HTERT RPE-1 (cell line): ENCODE measurements around the gene CERS4.
"Not testable (repeated sequence)": the region's sequence is repeated elsewhere in the genome, so short reads cannot be mapped to it uniquely, and the experiment has no call there.

Source experiments
- in situ Hi-C: fragments of 300-500 bp; cut with MboI; formaldehyde crosslinking; loops from 4 replicates; pipeline ENCODE4 v1.14.3; 2020; ENCODE audit warnings: low sequenced_read_pairs

Gene CERS4, protein sequence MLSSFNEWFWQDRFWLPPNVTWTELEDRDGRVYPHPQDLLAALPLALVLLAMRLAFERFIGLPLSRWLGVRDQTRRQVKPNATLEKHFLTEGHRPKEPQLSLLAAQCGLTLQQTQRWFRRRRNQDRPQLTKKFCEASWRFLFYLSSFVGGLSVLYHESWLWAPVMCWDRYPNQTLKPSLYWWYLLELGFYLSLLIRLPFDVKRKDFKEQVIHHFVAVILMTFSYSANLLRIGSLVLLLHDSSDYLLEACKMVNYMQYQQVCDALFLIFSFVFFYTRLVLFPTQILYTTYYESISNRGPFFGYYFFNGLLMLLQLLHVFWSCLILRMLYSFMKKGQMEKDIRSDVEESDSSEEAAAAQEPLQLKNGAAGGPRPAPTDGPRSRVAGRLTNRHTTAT

DNA sequence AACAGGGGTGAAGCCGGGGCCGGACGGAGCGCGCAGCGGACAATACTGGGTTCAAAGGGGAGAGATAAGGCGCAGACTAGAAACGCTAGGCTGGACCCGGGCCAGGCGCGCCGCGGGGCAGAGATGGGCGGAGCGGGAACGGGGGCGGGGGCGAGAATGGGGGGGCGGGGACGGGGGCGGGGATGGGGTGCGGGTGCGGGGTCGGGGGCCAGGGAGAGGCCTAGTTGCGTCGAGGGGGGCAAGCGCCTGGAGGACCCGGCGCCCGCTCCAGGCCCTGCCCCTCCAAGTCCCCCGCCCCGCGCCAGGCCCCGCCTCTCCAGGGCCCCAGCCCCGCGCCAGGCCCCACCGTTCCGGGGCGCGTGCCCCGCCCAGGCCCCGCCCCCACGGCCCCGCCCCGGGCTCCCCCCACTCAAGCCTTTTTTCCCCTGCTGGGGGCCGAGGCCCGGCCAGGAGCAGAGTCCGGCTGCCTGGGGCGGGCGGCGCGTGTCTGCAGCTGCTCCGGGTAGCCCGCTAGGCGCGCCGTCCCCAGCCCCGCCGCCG is at the start of gene CERS4:
CERS4 (plus strand) TSS at position 449 of the 540 bp plus-strand sequence. CDS start 41,707 bp downstream, outside the sequence.
- in situ Hi-C loops, result no loop called here

DNA sequence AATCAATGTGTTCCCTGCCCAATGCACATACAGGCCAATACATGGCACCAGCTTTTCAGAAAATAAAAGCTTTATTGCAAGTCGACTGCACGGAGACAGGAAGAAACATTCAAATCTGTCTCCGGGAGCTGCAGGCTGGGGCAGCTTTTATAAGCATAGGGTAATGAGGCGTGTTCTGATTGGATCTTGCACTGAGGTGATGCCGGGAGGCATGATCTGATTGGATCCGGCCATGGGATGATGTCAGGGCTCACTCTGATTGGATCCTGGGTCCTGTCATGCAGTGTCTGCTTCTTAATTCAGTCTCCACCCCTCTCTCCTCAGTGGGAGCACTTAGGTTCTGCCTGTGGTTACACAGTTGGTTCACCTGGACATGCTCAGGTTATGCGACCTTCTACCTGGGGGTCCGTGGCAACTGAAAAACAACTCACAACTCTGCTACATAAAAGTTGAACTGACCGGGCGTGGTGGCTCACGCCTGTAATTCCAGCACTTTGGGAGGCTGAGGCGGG is 48.0 kb upstream of the CERS4 start:
- in situ Hi-C loops, result no loop called here

- in situ Hi-C loops, result no loop called here
These were observed 45.4 kb upstream of the CERS4 start for GRCh38 chr19:8163759-8164158.

- in situ Hi-C loops, result no loop called here
These were observed 41.2 kb upstream of the CERS4 start for GRCh38 chr19:8167985-8168384.

- in situ Hi-C loops, result no loop called here
These were observed 40.6 kb upstream of the CERS4 start for GRCh38 chr19:8168537-8168936.

- in situ Hi-C loops, result no loop called here
These were observed 34.5 kb upstream of the CERS4 start for GRCh38 chr19:8174706-8175105.

DNA sequence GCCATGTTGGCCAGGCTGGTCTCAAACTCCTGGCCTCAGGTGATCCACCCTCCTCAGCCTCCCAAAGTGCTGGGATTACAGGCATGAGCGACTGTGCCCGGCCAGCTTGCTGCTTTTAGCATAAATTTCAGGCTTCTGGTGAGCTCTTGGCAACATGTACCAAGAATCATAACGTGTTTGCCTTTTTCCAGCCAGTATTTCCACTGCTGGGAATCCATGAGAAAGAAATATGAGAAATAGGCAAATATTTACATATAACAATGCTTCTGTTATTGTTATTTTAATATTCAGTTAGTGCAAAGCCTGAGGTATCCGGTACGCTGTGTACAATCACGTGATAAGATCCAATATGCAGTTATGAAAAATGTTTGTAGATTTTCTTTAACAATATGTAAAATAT is 29.2 kb upstream of the CERS4 start:
- in situ Hi-C loops, result no loop called here

DNA sequence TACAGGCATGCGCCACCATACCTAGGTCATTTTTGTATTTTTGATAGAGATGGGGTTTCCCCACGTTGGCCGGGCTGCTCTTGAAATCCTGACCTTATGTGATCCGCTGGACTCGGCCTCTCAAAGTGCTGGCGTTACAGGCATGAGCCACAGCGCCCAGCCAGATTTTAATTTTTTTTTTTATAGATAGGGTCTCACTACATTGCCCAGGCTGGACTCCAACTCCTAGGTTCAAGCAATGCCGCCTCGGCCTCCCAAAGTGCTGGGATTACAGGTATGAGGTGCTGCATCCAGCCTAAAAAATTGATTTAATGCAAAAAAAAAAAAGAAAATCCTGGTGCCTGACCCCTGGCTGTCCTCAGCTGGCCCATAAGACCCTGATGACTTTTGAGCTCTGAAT is 24.9 kb upstream of the CERS4 start:
- in situ Hi-C loops, result no loop called here

- in situ Hi-C loops, result no loop called here
These were observed 23.7 kb upstream of the CERS4 start for GRCh38 chr19:8185343-8186068.

GRCh38 chr19:8192221-8192820 is 16.8 kb upstream of the CERS4 start:
- in situ Hi-C loops, result no loop called here

DNA sequence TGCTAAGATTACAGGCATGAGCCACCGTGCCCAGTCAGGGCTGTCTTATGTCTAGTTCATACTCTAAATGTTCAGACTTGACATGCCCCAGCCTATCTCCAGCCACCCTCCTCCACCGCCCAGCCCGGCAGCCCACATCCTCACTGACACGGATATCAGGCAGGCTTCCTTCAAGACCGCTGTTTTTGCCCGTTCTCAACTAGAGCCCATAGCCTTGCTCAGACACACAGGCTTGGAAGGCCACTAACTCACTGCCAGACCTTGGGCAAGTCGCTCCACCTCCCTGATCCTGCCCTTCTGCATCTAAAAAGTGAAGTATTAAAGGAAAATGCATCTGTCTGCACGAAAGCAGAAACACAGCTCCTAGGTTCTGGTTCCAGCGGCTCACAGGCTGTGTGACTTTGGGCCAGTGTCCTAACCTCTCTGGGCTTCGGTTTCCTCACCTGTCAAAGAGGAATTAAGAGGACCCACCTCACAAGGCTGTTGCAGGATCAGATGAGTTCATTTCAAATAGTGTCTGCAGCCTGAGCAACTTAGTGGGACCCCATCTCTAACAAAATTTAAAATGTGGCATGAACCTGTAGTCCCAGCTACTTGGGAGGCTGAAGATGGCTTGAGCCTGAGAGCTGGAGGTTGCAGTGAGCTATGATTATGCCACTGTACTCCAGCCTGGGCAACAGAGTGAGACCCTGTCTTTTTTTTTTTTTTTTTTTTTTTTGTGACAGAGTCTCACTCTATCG is 14.5 kb upstream of the CERS4 start:
- in situ Hi-C loops, result no loop called here

DNA sequence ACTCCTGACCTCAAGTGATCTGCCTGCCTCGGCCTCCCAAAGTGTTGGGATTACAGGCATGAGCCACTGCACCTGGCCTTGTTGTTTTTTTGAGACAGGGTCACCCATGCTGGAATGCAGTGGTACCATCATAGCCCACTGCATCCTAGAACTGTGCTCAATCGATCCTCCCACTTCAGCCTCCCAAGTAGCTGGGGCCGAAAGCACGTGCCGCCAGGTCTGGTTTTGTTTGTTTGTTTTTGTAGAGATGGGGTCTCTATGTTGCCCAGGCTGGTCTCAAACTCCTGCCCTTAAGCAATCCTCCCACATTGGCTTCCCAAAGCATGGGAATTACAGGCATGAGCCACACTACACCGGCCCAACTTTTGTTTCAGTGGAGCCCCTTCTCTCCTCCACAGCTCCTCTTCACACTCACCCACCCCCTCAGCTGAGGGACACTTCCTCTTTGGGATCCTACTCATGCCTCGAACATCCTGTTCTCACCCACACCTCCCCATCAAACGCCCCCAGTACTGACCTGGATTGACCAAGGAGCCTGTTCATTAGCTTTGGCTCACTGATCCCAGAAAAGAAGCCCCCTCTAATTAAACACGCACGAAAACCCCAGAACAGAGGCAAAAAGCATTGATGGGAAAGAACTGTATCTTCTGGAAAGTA is 12.8 kb upstream of the CERS4 start:
- in situ Hi-C loops, result no loop called here

GRCh38 chr19:8203288-8204120 is 5.7 kb upstream of the CERS4 start:
- in situ Hi-C loops, result not testable (repeated sequence)

GRCh38 chr19:8204961-8205360 is 4.2 kb upstream of the CERS4 start:
- in situ Hi-C loops, result no loop called here

- in situ Hi-C loops, result no loop called here
These were observed 2.8 kb upstream of the CERS4 start for GRCh38 chr19:8206147-8207087.

DNA sequence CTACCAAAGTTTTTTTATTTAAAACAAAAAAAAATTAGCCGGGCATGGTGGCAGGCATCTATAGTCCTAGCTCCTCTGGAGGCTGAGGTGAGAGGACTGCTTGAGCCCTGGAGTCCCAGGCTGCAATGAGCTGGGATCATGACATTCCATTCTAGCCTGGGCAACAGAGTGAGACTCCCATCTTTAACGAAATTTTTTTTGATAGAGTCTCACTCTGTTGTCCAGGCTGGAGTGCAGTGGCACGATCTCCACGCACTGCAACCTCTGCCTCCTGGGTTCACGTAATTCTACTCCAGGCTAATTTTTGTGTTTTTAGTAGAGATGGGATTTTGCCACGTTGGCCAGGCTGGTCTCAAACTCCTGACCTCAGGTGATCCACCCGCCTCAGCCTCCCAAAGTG is 1.8 kb upstream of the CERS4 start:
- in situ Hi-C loops, result not testable (repeated sequence)

DNA sequence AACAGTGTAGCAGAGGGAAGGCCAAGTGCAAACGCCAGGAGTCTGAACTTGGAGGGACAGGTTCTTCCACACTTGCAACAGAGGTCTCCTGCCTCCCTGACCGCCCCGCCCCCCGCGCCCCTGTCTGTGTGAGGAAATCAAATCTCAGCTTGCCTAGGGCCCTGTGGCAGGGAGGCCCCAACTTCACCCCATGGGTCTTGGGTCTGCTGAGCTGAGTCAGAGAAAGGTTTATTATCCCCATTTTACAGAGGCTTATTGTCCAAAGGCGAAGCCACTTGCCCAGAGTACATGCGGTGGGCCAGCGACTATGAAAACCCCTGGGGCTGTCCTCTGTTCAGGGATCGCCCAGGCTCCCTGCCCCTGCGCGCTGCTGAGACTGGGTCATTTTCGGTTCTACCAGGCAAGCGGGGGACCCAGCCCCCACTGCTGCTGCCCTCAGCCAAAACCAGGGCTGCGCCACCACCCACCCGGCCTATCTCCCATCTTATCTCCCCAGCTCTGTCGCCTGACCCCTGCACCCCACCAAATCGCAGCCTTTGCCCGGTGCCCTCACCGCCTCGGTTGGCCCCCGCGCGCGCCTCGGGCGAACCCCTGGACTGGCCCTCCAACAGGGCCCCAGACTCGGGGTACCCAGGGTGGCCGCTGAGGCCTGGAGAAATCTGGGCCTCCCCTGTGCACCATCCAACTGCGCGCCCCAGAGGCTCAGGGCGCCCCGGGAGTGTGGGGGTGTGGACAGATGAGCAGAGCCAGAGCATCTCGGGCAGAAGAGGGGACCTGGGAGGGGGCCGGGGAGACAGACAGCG is 850 bp upstream of the CERS4 start:
- in situ Hi-C loops, result no loop called here
